HepG2 (cell line): ENCODE results near the gene LAPTM4A. TPM values are rescaled to one million over a fixed set of nuclear protein-coding genes. Genes with fewer than 3 reads are reported as not detected.
A peak's percentile ranks its signal among the peaks of the same experiment; 100 is the strongest.

ENCODE experiments used
- CENPT ChIP-seq: sonication (generic); formaldehyde crosslinking; IDR thresholded peaks from 2 replicates; pipeline ENCODE4 v1.8.0; 2022; ENCODE audit warnings: low read depth, mild to moderate bottlenecking, moderate library complexity, missing genetic modification reagents
- ELF3 ChIP-seq: IDR thresholded peaks from 2 replicates; pipeline ENCODE4 v1.6.1; 2016; ENCODE audit warnings: missing genetic modification reagents, missing compliant biosample characterization
- GFI1 ChIP-seq: sonication (generic); formaldehyde crosslinking; IDR thresholded peaks from 2 replicates; pipeline ENCODE4 v1.5.0; 2020; ENCODE audit warnings: missing genetic modification reagents, mild to moderate bottlenecking, borderline replicate concordance
- JDP2 ChIP-seq: sonication (generic); formaldehyde crosslinking; IDR thresholded peaks from 2 replicates; pipeline ENCODE4 v1.8.1; 2022; ENCODE audit warnings: missing genetic modification reagents, borderline replicate concordance
- MIXL1 ChIP-seq: IDR thresholded peaks from 2 replicates; pipeline ENCODE4 v1.6.1; 2016
- NFYC ChIP-seq: IDR thresholded peaks from 2 replicates; pipeline ENCODE4 v1.6.1; 2016; ENCODE audit warnings: missing genetic modification reagents, missing compliant biosample characterization
- RBFOX2 ChIP-seq: fragments of 200-400 bp; formaldehyde crosslinking; IDR thresholded peaks from 2 replicates; pipeline ENCODE4 v1.6.1; 2017; ENCODE audit warnings: low read depth, mild to moderate bottlenecking, low read length
- RXRB ChIP-seq: IDR thresholded peaks from 2 replicates; pipeline ENCODE4 v1.6.1; 2016; ENCODE audit warnings: borderline replicate concordance, missing genetic modification reagents, missing compliant biosample characterization
- TARDBP ChIP-seq: sonication (generic); formaldehyde crosslinking; IDR thresholded peaks from 2 replicates; pipeline ENCODE4 v1.8.0; 2022; ENCODE audit warnings: mild to moderate bottlenecking, missing genetic modification reagents
- TBX2 ChIP-seq: sonication (generic); formaldehyde crosslinking; IDR thresholded peaks from 2 replicates; pipeline ENCODE4 v1.5.0; 2020; ENCODE audit warnings: missing genetic modification reagents, mild to moderate bottlenecking, borderline replicate concordance
- TEAD3 ChIP-seq: optimal IDR thresholded peaks from 2 replicates; pipeline ENCODE3; 2016; ENCODE audit warnings: borderline replicate concordance
- polyA plus RNA-seq, 8 experiments: library from polyadenylated mRNA; depleted of rRNA in 3 of 8; stranded (reverse) in 7 of 8; unstranded in 1 of 8; fragments of >200 nt; fragmentation: Illumina TruSeq in 4 of 8; extraction: Trizol in 4 of 8; gene quantifications; 2 replicates each; pipeline versions ENCODE4 v1.2.1 to v1.2.3, GENCODE V29; 2011 to 2016; ENCODE audit warnings: low read depth in 4 of 8, missing spikeins in 1 of 8, mixed read lengths in 1 of 8; ENCODE audit not compliant: insufficient read depth in 1 of 8
- total RNA-seq, 5 experiments: library from RNA; depleted of rRNA; stranded (reverse); fragments of >200 nt; fragmentation: Illumina TruSeq; extraction: Trizol; gene quantifications; 2 replicates each; pipeline ENCODE4 v1.2.3, GENCODE V29; 2016; ENCODE audit warnings: low read depth in 1 of 5
- TF ChIP-seq, protein P1 (sequence below): sonication (generic); formaldehyde crosslinking; IDR thresholded peaks from 2 replicates; pipeline ENCODE4 v1.5.0; 2020; ENCODE audit warnings: mild to moderate bottlenecking, missing genetic modification reagents, moderate library complexity
- TF ChIP-seq, protein P2 (sequence below): sonication (generic); formaldehyde crosslinking; IDR thresholded peaks from 2 replicates; pipeline ENCODE4 v1.4.0; 2020; ENCODE audit warnings: low read depth, missing genetic modification reagents
- TF ChIP-seq, protein P3 (sequence below): IDR thresholded peaks from 2 replicates; pipeline ENCODE4 v1.6.1; 2012; ENCODE audit warnings: low read depth, low read length, improper control_type of control experiment

The LAPTM4A gene
- total and polyA plus RNA-seq, 2 of the 13 experiments (the other 11 are each of a cell fraction or from before 2014, with no cell fraction given), result 116 to 558 TPM

DNA sequence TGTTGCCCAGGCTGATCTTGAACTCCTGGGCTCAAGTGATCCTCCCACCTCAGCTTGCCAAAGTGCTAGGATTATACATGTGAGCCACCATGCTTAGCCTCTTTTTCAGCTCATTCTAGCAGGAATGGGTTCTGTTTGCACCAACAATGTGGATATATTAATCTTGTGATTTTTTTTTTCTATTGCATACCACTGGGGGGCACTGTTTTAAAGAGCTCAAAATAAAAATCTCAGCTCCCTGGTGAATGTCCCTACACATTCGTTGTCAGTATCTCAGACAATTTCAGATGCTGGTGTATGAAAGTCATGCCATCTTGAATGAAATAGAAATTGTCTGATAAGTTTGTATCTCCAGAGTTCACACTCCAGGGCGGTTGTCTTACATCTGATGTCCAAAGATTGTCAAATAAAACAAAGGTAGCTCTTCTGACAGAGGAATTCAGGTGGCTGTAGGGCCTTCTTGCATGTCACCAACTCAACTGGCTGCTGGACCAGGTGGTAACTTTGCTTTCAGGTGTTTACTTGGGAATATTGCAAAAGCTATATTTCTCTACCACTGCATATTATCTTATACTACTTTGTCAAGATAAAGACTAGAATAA is 35.8 kb downstream of the LAPTM4A start (continued):
- TF ChIP-seq RBFOX2 (no peak), TEAD3 (peak; percentile 16), NFYC (CRISPR knock-in tag) (no peak), TARDBP (CRISPR knock-in tag) (no peak), RXRB (0 out of 2 replicates have a peak, but pooled peaks have one; percentile 22), JDP2 (CRISPR knock-in tag) (no peak), TBX2 (CRISPR knock-in tag) (no peak), ELF3 (CRISPR knock-in tag) (0 out of 2 replicates have a peak, but pooled peaks have one; percentile 26), MIXL1 (peak; percentile 27; the same call in 1 of the 2 replicates), CENPT (no peak), GFI1 (CRISPR knock-in tag) (peak; percentile 72)
- TF ChIP-seq, protein P1, sequence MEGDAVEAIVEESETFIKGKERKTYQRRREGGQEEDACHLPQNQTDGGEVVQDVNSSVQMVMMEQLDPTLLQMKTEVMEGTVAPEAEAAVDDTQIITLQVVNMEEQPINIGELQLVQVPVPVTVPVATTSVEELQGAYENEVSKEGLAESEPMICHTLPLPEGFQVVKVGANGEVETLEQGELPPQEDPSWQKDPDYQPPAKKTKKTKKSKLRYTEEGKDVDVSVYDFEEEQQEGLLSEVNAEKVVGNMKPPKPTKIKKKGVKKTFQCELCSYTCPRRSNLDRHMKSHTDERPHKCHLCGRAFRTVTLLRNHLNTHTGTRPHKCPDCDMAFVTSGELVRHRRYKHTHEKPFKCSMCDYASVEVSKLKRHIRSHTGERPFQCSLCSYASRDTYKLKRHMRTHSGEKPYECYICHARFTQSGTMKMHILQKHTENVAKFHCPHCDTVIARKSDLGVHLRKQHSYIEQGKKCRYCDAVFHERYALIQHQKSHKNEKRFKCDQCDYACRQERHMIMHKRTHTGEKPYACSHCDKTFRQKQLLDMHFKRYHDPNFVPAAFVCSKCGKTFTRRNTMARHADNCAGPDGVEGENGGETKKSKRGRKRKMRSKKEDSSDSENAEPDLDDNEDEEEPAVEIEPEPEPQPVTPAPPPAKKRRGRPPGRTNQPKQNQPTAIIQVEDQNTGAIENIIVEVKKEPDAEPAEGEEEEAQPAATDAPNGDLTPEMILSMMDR (CRISPR knock-in tag), result peak; percentile 73
- TF ChIP-seq, protein P2, sequence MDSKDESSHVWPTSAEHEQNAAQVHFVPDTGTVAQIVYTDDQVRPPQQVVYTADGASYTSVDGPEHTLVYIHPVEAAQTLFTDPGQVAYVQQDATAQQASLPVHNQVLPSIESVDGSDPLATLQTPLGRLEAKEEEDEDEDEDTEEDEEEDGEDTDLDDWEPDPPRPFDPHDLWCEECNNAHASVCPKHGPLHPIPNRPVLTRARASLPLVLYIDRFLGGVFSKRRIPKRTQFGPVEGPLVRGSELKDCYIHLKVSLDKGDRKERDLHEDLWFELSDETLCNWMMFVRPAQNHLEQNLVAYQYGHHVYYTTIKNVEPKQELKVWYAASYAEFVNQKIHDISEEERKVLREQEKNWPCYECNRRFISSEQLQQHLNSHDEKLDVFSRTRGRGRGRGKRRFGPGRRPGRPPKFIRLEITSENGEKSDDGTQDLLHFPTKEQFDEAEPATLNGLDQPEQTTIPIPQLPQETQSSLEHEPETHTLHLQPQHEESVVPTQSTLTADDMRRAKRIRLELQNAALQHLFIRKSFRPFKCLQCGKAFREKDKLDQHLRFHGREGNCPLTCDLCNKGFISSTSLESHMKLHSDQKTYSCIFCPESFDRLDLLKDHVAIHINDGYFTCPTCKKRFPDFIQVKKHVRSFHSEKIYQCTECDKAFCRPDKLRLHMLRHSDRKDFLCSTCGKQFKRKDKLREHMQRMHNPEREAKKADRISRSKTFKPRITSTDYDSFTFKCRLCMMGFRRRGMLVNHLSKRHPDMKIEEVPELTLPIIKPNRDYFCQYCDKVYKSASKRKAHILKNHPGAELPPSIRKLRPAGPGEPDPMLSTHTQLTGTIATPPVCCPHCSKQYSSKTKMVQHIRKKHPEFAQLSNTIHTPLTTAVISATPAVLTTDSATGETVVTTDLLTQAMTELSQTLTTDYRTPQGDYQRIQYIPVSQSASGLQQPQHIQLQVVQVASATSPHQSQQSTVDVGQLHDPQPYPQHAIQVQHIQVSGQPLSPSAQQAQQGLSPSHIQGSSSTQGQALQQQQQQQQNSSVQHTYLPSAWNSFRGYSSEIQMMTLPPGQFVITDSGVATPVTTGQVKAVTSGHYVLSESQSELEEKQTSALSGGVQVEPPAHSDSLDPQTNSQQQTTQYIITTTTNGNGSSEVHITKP (CRISPR knock-in tag), result 0 out of 2 replicates have a peak, but pooled peaks have one; percentile 20
- TF ChIP-seq, protein P3, sequence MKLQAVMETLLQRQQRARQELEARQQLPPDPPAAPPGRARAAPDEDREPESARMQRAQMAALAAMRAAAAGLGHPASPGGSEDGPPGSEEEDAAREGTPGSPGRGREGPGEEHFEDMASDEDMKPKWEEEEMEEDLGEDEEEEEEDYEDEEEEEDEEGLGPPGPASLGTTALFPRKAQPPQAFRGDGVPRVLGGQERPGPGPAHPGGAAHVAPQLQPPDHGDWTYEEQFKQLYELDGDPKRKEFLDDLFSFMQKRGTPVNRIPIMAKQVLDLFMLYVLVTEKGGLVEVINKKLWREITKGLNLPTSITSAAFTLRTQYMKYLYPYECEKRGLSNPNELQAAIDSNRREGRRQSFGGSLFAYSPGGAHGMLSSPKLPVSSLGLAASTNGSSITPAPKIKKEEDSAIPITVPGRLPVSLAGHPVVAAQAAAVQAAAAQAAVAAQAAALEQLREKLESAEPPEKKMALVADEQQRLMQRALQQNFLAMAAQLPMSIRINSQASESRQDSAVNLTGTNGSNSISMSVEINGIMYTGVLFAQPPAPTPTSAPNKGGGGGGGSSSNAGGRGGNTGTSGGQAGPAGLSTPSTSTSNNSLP, result peak; percentile 78
